ENCODE measurements around the gene PWWP2A.

GRCh38 chr5:160092514-160092913 lies 26.7 kb downstream of the PWWP2A start:
- no peak for TF ChIP-seq EZH2 (IDR thresholded peaks at IDR 0.05)
- TF ChIP-seq FOXP2 (optimal IDR thresholded peaks at IDR 0.05; ENCODE audit: control extremely low read depth, extremely low read length, insufficient read depth), result no peak

Measured in SK-N-MC (cell line).